ENCODE data around the gene MGLL.

Gene MGLL

GRCh38 chr3:127650236-127650635 lies 172.1 kb downstream of the MGLL start:
- in situ Hi-C loops (cut with HindIII; ENCODE audit: low sequenced_read_pairs), result loop anchor here (25.0 kb wide), 1 partner anchor 312 kb away; no protein-coding TSS in a partner anchor

DNA sequence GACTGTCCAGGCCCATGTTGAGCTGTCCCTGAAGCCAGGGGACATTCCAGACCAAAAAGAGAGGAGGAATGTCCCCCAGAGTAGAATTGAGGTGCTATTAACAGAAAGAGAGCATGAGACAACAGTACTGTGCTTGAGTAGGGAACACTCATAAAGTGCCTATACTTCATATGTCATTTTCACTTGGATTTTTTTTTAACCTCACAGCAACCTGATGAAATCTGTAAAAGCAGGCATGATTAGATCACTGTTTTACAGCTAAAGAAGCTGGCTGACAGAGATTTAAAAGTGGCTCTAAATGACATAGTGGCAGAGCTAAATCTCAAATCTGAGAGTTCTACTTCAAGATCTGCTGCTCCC lies 174.5 kb downstream of the MGLL start:
- in situ Hi-C loops (cut with HindIII; ENCODE audit: low sequenced_read_pairs), result no loop called here

DNA sequence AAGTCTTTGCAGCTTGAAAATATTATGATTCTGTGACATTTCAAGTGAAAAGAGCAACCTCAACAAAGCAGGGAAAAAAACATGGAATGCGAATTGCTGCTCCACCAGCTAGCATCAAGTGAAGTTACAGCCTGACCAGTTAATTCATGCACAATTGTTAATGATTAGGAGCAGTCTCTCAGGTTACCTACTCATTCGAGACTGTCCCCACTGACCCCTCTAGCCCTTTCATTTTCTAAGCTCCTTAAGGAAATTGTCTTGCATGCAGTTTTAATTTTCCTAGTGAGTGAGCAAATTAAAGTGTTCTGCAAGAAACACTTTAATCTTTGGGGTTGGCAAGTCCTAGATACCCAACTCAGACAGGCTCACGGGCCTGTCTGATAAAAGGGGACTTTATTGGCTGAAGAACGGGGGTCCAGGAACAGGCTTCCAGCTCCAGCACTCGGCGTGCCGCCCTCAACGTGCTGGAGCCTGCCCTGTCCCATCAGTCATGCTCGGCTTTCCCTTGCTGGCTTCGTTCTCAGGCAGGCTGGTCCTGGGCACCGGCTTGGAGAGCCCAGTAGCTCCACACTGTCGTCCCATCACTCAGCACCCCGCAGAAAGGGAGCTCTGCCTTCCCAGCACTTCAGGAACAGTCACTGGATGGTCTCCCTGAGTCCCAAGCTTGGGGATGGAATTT lies 175.0 kb downstream of the MGLL start:
- in situ Hi-C loops (cut with HindIII; ENCODE audit: low sequenced_read_pairs), result no loop called here

- in situ Hi-C loops (cut with HindIII; ENCODE audit: low sequenced_read_pairs), result no loop called here
These were observed 175.7 kb downstream of the MGLL start for GRCh38 chr3:127646501-127647046.

DNA sequence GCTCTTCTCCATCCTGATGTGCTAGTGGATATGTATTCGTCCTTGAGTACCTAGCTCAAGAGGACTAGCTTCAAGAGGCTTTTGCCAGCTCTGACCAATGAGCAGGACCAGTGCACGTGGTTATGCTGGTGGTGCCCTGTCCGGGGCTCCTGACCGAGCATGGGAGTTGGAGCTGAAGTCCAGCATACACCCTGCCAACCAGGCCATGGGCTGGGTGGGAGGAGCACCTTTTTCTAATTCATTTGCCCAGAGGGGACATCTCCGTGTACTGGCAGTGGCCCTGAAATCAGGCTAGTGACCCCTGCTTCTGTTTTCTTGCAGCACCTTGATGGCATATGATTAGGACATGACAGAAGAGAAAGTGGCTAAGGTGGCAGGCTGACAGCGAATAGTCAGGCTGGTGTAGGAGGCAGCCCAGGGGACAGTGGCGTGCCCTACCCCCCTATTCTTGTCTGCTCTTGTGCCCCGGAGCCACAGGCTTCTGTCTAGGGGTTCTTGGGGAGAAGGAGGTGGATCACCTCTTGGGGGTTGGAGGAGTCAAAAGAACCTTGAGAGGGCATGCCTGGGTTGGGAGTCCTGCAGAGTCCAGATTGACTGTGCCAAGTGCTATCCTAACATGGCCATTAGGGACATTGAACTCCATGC lies 176.8 kb downstream of the MGLL start:
- in situ Hi-C loops (cut with HindIII; ENCODE audit: low sequenced_read_pairs), result no loop called here

DNA sequence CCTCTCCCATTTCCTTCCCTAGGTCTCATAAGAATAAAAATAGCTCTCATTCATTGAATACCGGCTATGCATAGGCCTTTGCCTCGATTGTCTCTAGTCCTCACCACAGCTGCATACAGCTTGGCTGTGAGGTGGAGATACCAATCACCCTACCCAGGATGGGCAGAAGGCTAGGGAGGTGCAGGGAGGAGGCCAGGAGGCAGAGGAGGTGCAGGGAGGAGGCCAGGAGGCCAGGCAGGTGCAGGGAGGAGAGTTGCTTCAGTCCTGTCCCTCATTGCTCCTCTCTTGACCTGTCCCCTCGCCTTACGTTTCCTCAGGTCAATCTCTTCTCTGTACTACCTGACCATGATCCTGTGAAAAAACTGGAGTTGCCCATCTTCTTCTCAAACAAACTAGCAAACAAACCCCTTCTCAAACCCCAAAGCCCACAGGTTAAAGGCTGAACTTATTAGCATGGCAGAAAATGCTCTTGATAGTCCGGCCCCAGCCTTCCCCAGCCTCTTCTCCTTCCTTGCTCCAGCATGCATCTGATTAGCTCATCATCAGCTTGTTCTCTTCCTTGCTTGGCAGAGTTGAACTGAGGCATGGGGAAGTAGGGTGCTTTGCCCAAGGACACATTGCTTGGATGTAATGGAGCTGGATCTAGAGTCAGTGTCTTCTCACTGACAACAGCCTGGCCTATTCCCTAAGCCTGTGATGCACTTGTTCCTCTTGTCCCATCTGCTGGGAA lies 177.5 kb downstream of the MGLL start:
- in situ Hi-C loops (cut with HindIII; ENCODE audit: low sequenced_read_pairs), result no loop called here

- in situ Hi-C loops (cut with HindIII; ENCODE audit: low sequenced_read_pairs), result no loop called here
These were observed 182.3 kb downstream of the MGLL start for GRCh38 chr3:127640042-127640355.

GRCh38 chr3:127639173-127640041 lies 182.9 kb downstream of the MGLL start:
- in situ Hi-C loops (cut with HindIII; ENCODE audit: low sequenced_read_pairs), result no loop called here

Data from DLD1 (cell line).